NCI-H2029 (cell line): ENCODE data around the gene IGFBP7.

Source experiments
- DNase-seq: peaks from one replicate; lab custom pipeline; 2025; lab: John Stamatoyannopoulos, UW

Gene IGFBP7

GRCh38 chr4:57040510-57040909 lies 69.7 kb downstream of the IGFBP7 start:
- no peak for DNase-seq

GRCh38 chr4:57039345-57039744 lies 70.8 kb downstream of the IGFBP7 start:
- no peak for DNase-seq

- DNase-seq = peak; percentile 8
Measured at GRCh38 chr4:57037982-57038604, 72.1 kb downstream of the IGFBP7 start.

- no peak for DNase-seq
Measured at GRCh38 chr4:57034520-57034919, 75.7 kb downstream of the IGFBP7 start.

- no peak for DNase-seq
Measured at GRCh38 chr4:57023104-57023503, 87.1 kb downstream of the IGFBP7 start.

- no peak for DNase-seq
Measured at GRCh38 chr4:57020467-57021101, 89.6 kb downstream of the IGFBP7 start.

GRCh38 chr4:57018980-57019379 lies 91.2 kb downstream of the IGFBP7 start:
- no peak for DNase-seq

GRCh38 chr4:57013543-57014120 lies 96.6 kb downstream of the IGFBP7 start:
- DNase-seq = no peak

GRCh38 chr4:56999751-57000150 lies 110.4 kb downstream of the IGFBP7 start:
- no peak for DNase-seq

GRCh38 chr4:56995525-56995924 lies 114.7 kb downstream of the IGFBP7 start:
- DNase-seq = peak; percentile 8

GRCh38 chr4:56990109-56990905 lies 119.9 kb downstream of the IGFBP7 start:
- no peak for DNase-seq

GRCh38 chr4:56986952-56987351 lies 123.2 kb downstream of the IGFBP7 start:
- DNase-seq = no peak

GRCh38 chr4:56986192-56986591 lies 124.0 kb downstream of the IGFBP7 start:
- no peak for DNase-seq

- no peak for DNase-seq
Measured at GRCh38 chr4:56981795-56982201, 128.4 kb downstream of the IGFBP7 start.
